Spleen (tissue), 11 donors: ENCODE data around the gene ABCG1. TPM values are rescaled to one million over a fixed set of nuclear protein-coding genes. Genes with fewer than 3 reads are reported as not detected.
"Not testable (repeated sequence)": the region's sequence is repeated elsewhere in the genome, so short reads cannot be mapped to it uniquely, and the experiment has no call there.

Experiments
- DNase-seq: peaks from one replicate; pipeline ENCODE4 v3.0.0-alpha.2; 2020
- H3K27ac ChIP-seq, 8 donors: fragments of 200-600 bp; sonication (generic) in 7 of 8; 1 replicate in 4 of 8; 2 replicates in 4 of 8; pipeline versions ENCODE4 v1.5.0 to v1.8.0; 2016 to 2021; ENCODE audit warnings: inconsistent platforms in 4 of 8, mild to moderate bottlenecking in 4 of 8, moderate library complexity in 1 of 8
- H3K27me3 ChIP-seq, 7 donors: fragments of 200-600 bp; sonication (generic) in 6 of 7; replicated peaks in 1 of 7; 1 replicate in 4 of 7; 2 replicates in 3 of 7; pipeline versions ENCODE4 v1.5.0 to v1.8.0; 2016 to 2021; ENCODE audit warnings: inconsistent platforms in 3 of 7, mild to moderate bottlenecking in 1 of 7
- H3K36me3 ChIP-seq, 6 donors: fragments of 200-600 bp; sonication (generic) in 5 of 6; 1 replicate in 4 of 6; 2 replicates in 2 of 6; pipeline versions ENCODE4 v1.5.0 to v1.8.0; 2016 to 2021; ENCODE audit warnings: inconsistent platforms in 2 of 6
- H3K4me1 ChIP-seq, 6 donors: fragments of 200-600 bp; sonication (generic) in 5 of 6; 1 replicate in 3 of 6; 2 replicates in 3 of 6; pipeline versions ENCODE4 v1.5.0 to v1.8.0; 2016 to 2021; ENCODE audit warnings: inconsistent platforms in 3 of 6
- H3K4me3 ChIP-seq, 8 donors: fragments of 200-600 bp; sonication (generic) in 7 of 8; 1 replicate in 4 of 8; 2 replicates in 4 of 8; pipeline versions ENCODE4 v1.5.0 to v1.8.0; 2016 to 2021; ENCODE audit warnings: inconsistent platforms in 4 of 8, mild to moderate bottlenecking in 4 of 8, moderate library complexity in 2 of 8
- H3K9me3 ChIP-seq, 8 donors: fragments of 200-600 bp; sonication (generic) in 7 of 8; 1 replicate in 4 of 8; 2 replicates in 4 of 8; pipeline versions ENCODE4 v1.5.0 to v1.8.0; 2016 to 2021; ENCODE audit warnings: inconsistent platforms in 4 of 8
- CTCF ChIP-seq, 11 experiments: fragments of 200-600 bp in 7 of 11; fragments of 450-650 bp in 4 of 11; sonication (generic) in 4 of 11; IDR thresholded peaks in 8 of 11; conservative IDR thresholded peaks in 3 of 11; 1 replicate in 7 of 11; 2 replicates in 4 of 11; pipeline versions ENCODE4 v1.4.0 to v1.8.0; 2016 to 2021; ENCODE audit warnings: antibody characterized with exemption in 11 of 11, inconsistent platforms in 4 of 11, mild to moderate bottlenecking in 1 of 11
- POLR2A ChIP-seq, 3 donors: fragments of 450-650 bp; IDR thresholded peaks; one replicate each; pipeline ENCODE4 v1.5.1; 2017; ENCODE audit warnings: antibody characterized with exemption in 3 of 3, mild to moderate bottlenecking in 1 of 3
- POLR2AphosphoS5 ChIP-seq, 3 donors: sonication (generic); formaldehyde crosslinking; IDR thresholded peaks; one replicate each; pipeline ENCODE4 v1.5.1; 2017; ENCODE audit warnings: antibody characterized with exemption in 3 of 3
- WGBS, 5 donors: extraction: QIAGEN DNeasy Blood & Tissue Kit in 3 of 5; methylation state at CpG; one replicate each; pipeline versions ENCODE4 v1.1.5 to v1.1.7; 2013 to 2018; 5-methylcytosine and 5-hydroxymethylcytosine counted together
- intact Hi-C: fragments of 100-400 bp; cut with DNase I; formaldehyde crosslinking; loops from one replicate; pipeline ENCODE4 v1.15.0; 2023; ENCODE audit warnings: low total_unique reads
- polyA plus RNA-seq, 3 donors: library from polyadenylated mRNA; stranded (reverse); fragments of 200-250 nt; gene quantifications; one replicate each; pipeline ENCODE4 v1.2.1, GENCODE V29; 2013
- total RNA-seq, 7 donors: library from RNA; depleted of rRNA in 3 of 7; stranded (reverse); fragments of >200 nt in 3 of 7; fragmentation: NEBNext Ultra II Directional in 4 of 7; extraction: Animal tissue kit (Norgen Biotek cat#: 25700) in 4 of 7; gene quantifications; one replicate each; pipeline versions ENCODE4 v1.1.0 to v1.2.1, GENCODE V29; 2016 to 2021
- donor health status: healthy with polysubstance abuse.
- donor health status: DM: no; HTN: no; CAD: no; lungs with moderate emphysema.
- donor health status: DM: no; HTN: no; CAD: no.
- donor health status: Bipolar disorder and iron deficiency.
- donor health status: healthy.
- donor health status: DM: no; HTN: no; CAD: no.
- donor health status: DM: yes; HTN: yes; CAD: no.

The ABCG1 gene
- total and polyA plus RNA-seq, 10 donors = 14.6 to 143 (median 96.7) TPM

GRCh38 chr21:42179316-42179715 lies 39.6 kb upstream of the ABCG1 start:
- no peaks in the 10 kb centered on the region for H3K9me3 ChIP-seq
- 77 to 91% (median 86%) methylated on average over 3 of the region's 3 CpGs for WGBS, 5 donors
- intact Hi-C loops = no loop called here
- TF ChIP-seq POLR2A (IDR thresholded peaks at IDR 0.05) = no peak
- no peak for TF ChIP-seq POLR2AphosphoS5 (IDR thresholded peaks at IDR 0.05)
- TF ChIP-seq CTCF (IDR thresholded peaks at IDR 0.05 in 8 of 11, conservative IDR thresholded peaks at IDR 0.05 in 3 of 11) = no peak
- H3K4me1 ChIP-seq = peaks cover 0 to 5% (median 0%) of the 10 kb centered on the region in 6 donors
- no peaks in the 10 kb centered on the region for H3K27me3 ChIP-seq
- H3K36me3 ChIP-seq = no peaks in the 10 kb centered on the region
- H3K4me3 ChIP-seq = no peak overlapping the region
- H3K27ac ChIP-seq = no peak overlapping the region
- DNase-seq = no peak

GRCh38 chr21:42180001-42180400 lies 38.9 kb upstream of the ABCG1 start:
- H3K9me3 ChIP-seq, H3K27ac ChIP-seq, H3K4me3 ChIP-seq, intact Hi-C loops, DNase-seq, H3K4me1 ChIP-seq, H3K27me3 ChIP-seq, H3K36me3 ChIP-seq: not testable (repeated sequence)
- WGBS, 5 donors = 86 to 100% (median 95%) methylated on average over 3 of the region's 3 CpGs

GRCh38 chr21:42182713-42183371 lies 36.1 kb upstream of the ABCG1 start:
- Histone ChIP-seq H3K27ac (no peak overlapping the region), H3K9me3 (no peaks in the 10 kb centered on the region), H3K4me1 (peaks cover 0 to 24% (median 15%) of the 10 kb centered on the region in 6 donors), H3K36me3 (no peaks in the 10 kb centered on the region), H3K4me3 (no peak overlapping the region), H3K27me3 (no peaks in the 10 kb centered on the region)
- TF ChIP-seq CTCF (IDR thresholded peaks at IDR 0.05 in 8 of 11, conservative IDR thresholded peaks at IDR 0.05 in 3 of 11) (no peak), POLR2AphosphoS5 (IDR thresholded peaks at IDR 0.05) (no peak), POLR2A (IDR thresholded peaks at IDR 0.05) (no peak)
- intact Hi-C loops = no loop called here
- DNase-seq = no peak
- WGBS, 5 donors = 81 to 91% (median 86%) methylated on average over 4 of the region's 4 CpGs

- Histone ChIP-seq H3K9me3 (no peaks in the 10 kb centered on the region), H3K36me3 (no peaks in the 10 kb centered on the region), H3K4me1 (peaks cover 4 to 31% (median 23%) of the 10 kb centered on the region in 6 donors), H3K4me3 (no peak overlapping the region), H3K27me3 (no peaks in the 10 kb centered on the region), H3K27ac (no peak overlapping the region)
- no peak for DNase-seq
- intact Hi-C loops = no loop called here
- WGBS, 5 donors = 89 to 93% (median 93%) methylated on average over 6 of the region's 6 CpGs
- TF ChIP-seq CTCF (IDR thresholded peaks at IDR 0.05 in 8 of 11, conservative IDR thresholded peaks at IDR 0.05 in 3 of 11) (no peak), POLR2A (IDR thresholded peaks at IDR 0.05) (no peak), POLR2AphosphoS5 (IDR thresholded peaks at IDR 0.05) (no peak)
Observed at GRCh38 chr21:42183374-42184266, 35.3 kb upstream of the ABCG1 start.
